Neural cell (in vitro differentiated cells): Measurements from ENCODE around the gene CPNE4. TPM values are rescaled to one million over a fixed set of nuclear protein-coding genes. Genes with fewer than 3 reads are reported as not detected.

Source experiments
- H2AFZ ChIP-seq: fragments of 200-600, 300-800 bp; sonication (generic), shearing (Covaris generic); 2 replicates; pipeline ENCODE4 v1.6.0; 2014; ENCODE audit warnings: low read depth, mild to moderate bottlenecking, antibody characterized with exemption, low read length, moderate library complexity
- H3F3A ChIP-seq: fragments of 200-600 bp; shearing (Covaris generic); 2 replicates; pipeline ENCODE4 v1.6.1; 2016; ENCODE audit warnings: mild to moderate bottlenecking, moderate library complexity, mixed read lengths, antibody characterized with exemption, low read length; ENCODE audit not compliant: insufficient read depth, poor library complexity, severe bottlenecking
- H3K27ac ChIP-seq: fragments of 200-600, 300-800 bp; sonication (generic), shearing (Covaris generic); 2 replicates; pipeline ENCODE4 v1.5.1; 2014; ENCODE audit warnings: mild to moderate bottlenecking, low read length, moderate library complexity
- H3K27me3 ChIP-seq: fragments of 300-800, 200-600 bp; sonication (generic), shearing (Covaris generic); 2 replicates; pipeline ENCODE4 v1.6.0; 2014; ENCODE audit warnings: mild to moderate bottlenecking, low read depth, low read length, moderate library complexity; ENCODE audit not compliant: insufficient read depth
- H3K36me3 ChIP-seq: fragments of 300-800, 200-600 bp; sonication (generic), shearing (Covaris generic); 2 replicates; pipeline ENCODE4 v1.5.1; 2014; ENCODE audit warnings: mild to moderate bottlenecking, antibody characterized with exemption, low read length, moderate library complexity; ENCODE audit not compliant: insufficient read depth
- H3K4me2 ChIP-seq: fragments of 300-800, 200-600 bp; sonication (generic), shearing (Covaris generic); 2 replicates; pipeline ENCODE4 v1.6.0; 2014; ENCODE audit warnings: mild to moderate bottlenecking, low read length
- H3K4me3 ChIP-seq: fragments of 300-800, 200-600 bp; sonication (generic), shearing (Covaris generic); 2 replicates; pipeline ENCODE4 v1.5.1; 2014; ENCODE audit warnings: mild to moderate bottlenecking, low read length, moderate library complexity
- H3K79me2 ChIP-seq: fragments of 200-600 bp; shearing (Covaris generic); replicated peaks from 2 replicates; pipeline ENCODE4 v1.6.0; 2014; ENCODE audit warnings: mild to moderate bottlenecking, low read length, moderate library complexity; ENCODE audit not compliant: insufficient read depth
- H3K9ac ChIP-seq: fragments of 300-800, 200-600 bp; sonication (generic), shearing (Covaris generic); 2 replicates; pipeline ENCODE4 v1.6.1; 2016; ENCODE audit warnings: mild to moderate bottlenecking, low read length, mixed read lengths
- H3K9me2 ChIP-seq: fragments of 200-600 bp; shearing (Covaris generic); 2 replicates; pipeline ENCODE4 v1.6.1; 2016; ENCODE audit warnings: mild to moderate bottlenecking, low read length, mixed read lengths; ENCODE audit not compliant: insufficient read depth
- H3K9me3 ChIP-seq: fragments of 200-600, 300-800 bp; sonication (generic), shearing (Covaris generic); 2 replicates; pipeline ENCODE4 v1.6.1; 2016; ENCODE audit warnings: mild to moderate bottlenecking, mixed run types, low read length, moderate library complexity, mixed read lengths
- H4K20me1 ChIP-seq: fragments of 200-600 bp; shearing (Covaris generic); 2 replicates; pipeline ENCODE4 v1.6.1; 2016; ENCODE audit warnings: mild to moderate bottlenecking, mixed run types; ENCODE audit not compliant: insufficient read depth
- CTCF ChIP-seq: fragments of 450-650 bp; IDR thresholded peaks from 2 replicates; pipeline ENCODE4 v1.5.1; 2014; ENCODE audit warnings: antibody characterized with exemption, mild to moderate bottlenecking, moderate library complexity; ENCODE audit not compliant: poor library complexity, severe bottlenecking
- EP300 ChIP-seq: fragments of 450-650 bp; conservative IDR thresholded peaks from 2 replicates; pipeline ENCODE4 v1.6.1; 2014; ENCODE audit warnings: antibody characterized with exemption, mild to moderate bottlenecking, moderate library complexity; ENCODE audit not compliant: poor library complexity, severe bottlenecking
- EZH2 ChIP-seq: fragments of 200-600, 300-800 bp; shearing (Covaris generic), sonication (generic); IDR thresholded peaks from 2 replicates; pipeline ENCODE4 v1.6.1; 2014; ENCODE audit warnings: antibody characterized with exemption, low read length, borderline replicate concordance, mild to moderate bottlenecking; ENCODE audit not compliant: insufficient read depth, poor library complexity, severe bottlenecking
- MXI1 ChIP-seq: fragments of 450-650 bp; conservative IDR thresholded peaks from 2 replicates; pipeline ENCODE4 v1.6.1; 2014; ENCODE audit warnings: antibody characterized with exemption, mild to moderate bottlenecking; ENCODE audit not compliant: poor library complexity, severe bottlenecking
- POLR2AphosphoS5 ChIP-seq: IDR thresholded peaks from 2 replicates; pipeline ENCODE4 v1.6.1; 2012
- RAD21 ChIP-seq: fragments of 450-650 bp; conservative IDR thresholded peaks from 2 replicates; pipeline ENCODE4 v1.6.1; 2014; ENCODE audit warnings: antibody characterized with exemption, mild to moderate bottlenecking, moderate library complexity
- REST ChIP-seq: IDR thresholded peaks from 2 replicates; pipeline ENCODE4 v1.6.1; 2012; ENCODE audit warnings: borderline replicate concordance
- SMC3 ChIP-seq: fragments of 450-650 bp; conservative IDR thresholded peaks from 2 replicates; pipeline ENCODE4 v1.6.1; 2014; ENCODE audit warnings: antibody characterized with exemption, mild to moderate bottlenecking, moderate library complexity; ENCODE audit not compliant: poor library complexity
- TAF1 ChIP-seq: IDR thresholded peaks from 2 replicates; pipeline ENCODE4 v1.6.1; 2012; ENCODE audit warnings: low read depth
- polyA plus RNA-seq: library from polyadenylated mRNA; depleted of rRNA; stranded (reverse); fragments of >200 nt; gene quantifications from 2 replicates; pipeline ENCODE4 v1.2.3, GENCODE V29; 2014

CPNE4 gene
- polyA plus RNA-seq, 1 donor from 2014 or later = 0.59 TPM

GRCh38 chr3:131973731-131974130 lies 61.1 kb downstream of the CPNE4 start:
- Histone ChIP-seq H3K36me3 (no peaks in the 10 kb centered on the region), H3F3A (no peaks in the 10 kb centered on the region)

GRCh38 chr3:131972550-131972949 lies 62.3 kb downstream of the CPNE4 start:
- H3K9me3 ChIP-seq = no peaks in the 10 kb centered on the region
- H3K9me2 ChIP-seq = no peaks in the 10 kb centered on the region
- H3K4me3 ChIP-seq = no peak overlapping the region
- H2AFZ ChIP-seq = no peak overlapping the region
- H3K9ac ChIP-seq = no peak overlapping the region
- H3K79me2 ChIP-seq = no peaks in the 10 kb centered on the region
- H4K20me1 ChIP-seq = no peaks in the 10 kb centered on the region
- no peak overlapping the region for H3K27ac ChIP-seq
- no peaks in the 10 kb centered on the region for H3K27me3 ChIP-seq
- H3K4me2 ChIP-seq = no peak overlapping the region
- H3K36me3 ChIP-seq = no peaks in the 10 kb centered on the region
- H3F3A ChIP-seq = no peaks in the 10 kb centered on the region
- no peak for TF ChIP-seq EZH2
- TF ChIP-seq SMC3 = no peak
- no peak for TF ChIP-seq EP300
- TF ChIP-seq RAD21 = no peak
- no peak for TF ChIP-seq POLR2AphosphoS5
- no peak for TF ChIP-seq CTCF
- TF ChIP-seq MXI1 = no peak
- TF ChIP-seq TAF1 = no peak

More at GRCh38 chr3:131973731-131974130, 61.1 kb downstream of the CPNE4 start:
- H4K20me1 ChIP-seq = no peaks in the 10 kb centered on the region
- no peaks in the 10 kb centered on the region for H3K9me3 ChIP-seq
- no peak overlapping the region for H2AFZ ChIP-seq
- no peak for TF ChIP-seq MXI1
- TF ChIP-seq EZH2 = no peak
- TF ChIP-seq RAD21 = no peak
- no peak for TF ChIP-seq TAF1
- no peak for TF ChIP-seq SMC3
- no peak for TF ChIP-seq CTCF
- TF ChIP-seq EP300 = no peak
- TF ChIP-seq POLR2AphosphoS5 = no peak
- no peak for TF ChIP-seq REST
- H3K9me2 ChIP-seq = no peaks in the 10 kb centered on the region
- H3K4me3 ChIP-seq = no peak overlapping the region
- H3K9ac ChIP-seq = no peak overlapping the region
- no peaks in the 10 kb centered on the region for H3K27me3 ChIP-seq
- H3K4me2 ChIP-seq = no peak overlapping the region
- H3K27ac ChIP-seq = no peak overlapping the region
- H3K79me2 ChIP-seq = no peaks in the 10 kb centered on the region
